Measurements from ENCODE around the gene TEP1.

GRCh38 chr14:20356422-20356821 lies 56.9 kb downstream of the TEP1 start:
- no peak for TF ChIP-seq CTCF (IDR thresholded peaks at IDR 0.05)
- no peak for TF ChIP-seq ZFX (IDR thresholded peaks at IDR 0.05; ENCODE audit: borderline replicate concordance)
